ENCODE measurements around the gene TRIM72.
"Not testable (repeated sequence)": the region's sequence is repeated elsewhere in the genome, so short reads cannot be mapped to it uniquely, and the experiment has no call there.

TRIM72 gene

GRCh38 chr16:31215287-31216162 is 1.6 kb downstream of the TRIM72 start:
- no peak for DNase-seq (ENCODE audit: low spot score)

- DNase-seq (ENCODE audit: low spot score) = no peak
Measured at GRCh38 chr16:31216422-31217135, 2.7 kb downstream of the TRIM72 start, which contains the start of gene PYDC1. TSS of gene PYDC1 (minus strand) at chr16:31217135. CDS start at chr16:31217028, 107 bp downstream.

DNA sequence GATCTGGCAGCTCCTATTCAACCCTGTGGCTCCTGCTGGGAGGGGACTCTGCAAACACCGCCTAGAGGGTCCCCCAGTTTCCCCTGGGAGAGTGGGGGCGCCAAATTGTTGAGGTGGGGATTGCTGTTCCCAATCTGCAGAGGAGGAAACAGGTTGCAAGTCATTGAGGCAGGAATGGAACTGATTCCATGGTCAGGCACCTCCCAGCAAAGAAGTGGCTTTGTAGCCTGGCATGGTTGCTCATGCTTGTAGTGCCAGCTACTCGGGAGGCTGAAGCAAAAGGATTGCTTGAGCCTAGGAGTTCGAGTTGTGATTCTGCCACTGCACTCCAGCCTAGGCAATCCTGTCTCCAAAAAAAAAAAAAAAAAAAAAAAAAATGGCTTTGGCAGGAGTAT is 3.2 kb downstream of the TRIM72 start:
- DNase-seq (ENCODE audit: low spot score) = no peak

- no peak for DNase-seq (ENCODE audit: low spot score)
Measured at GRCh38 chr16:31219154-31219741, 5.3 kb downstream of the TRIM72 start.

DNA sequence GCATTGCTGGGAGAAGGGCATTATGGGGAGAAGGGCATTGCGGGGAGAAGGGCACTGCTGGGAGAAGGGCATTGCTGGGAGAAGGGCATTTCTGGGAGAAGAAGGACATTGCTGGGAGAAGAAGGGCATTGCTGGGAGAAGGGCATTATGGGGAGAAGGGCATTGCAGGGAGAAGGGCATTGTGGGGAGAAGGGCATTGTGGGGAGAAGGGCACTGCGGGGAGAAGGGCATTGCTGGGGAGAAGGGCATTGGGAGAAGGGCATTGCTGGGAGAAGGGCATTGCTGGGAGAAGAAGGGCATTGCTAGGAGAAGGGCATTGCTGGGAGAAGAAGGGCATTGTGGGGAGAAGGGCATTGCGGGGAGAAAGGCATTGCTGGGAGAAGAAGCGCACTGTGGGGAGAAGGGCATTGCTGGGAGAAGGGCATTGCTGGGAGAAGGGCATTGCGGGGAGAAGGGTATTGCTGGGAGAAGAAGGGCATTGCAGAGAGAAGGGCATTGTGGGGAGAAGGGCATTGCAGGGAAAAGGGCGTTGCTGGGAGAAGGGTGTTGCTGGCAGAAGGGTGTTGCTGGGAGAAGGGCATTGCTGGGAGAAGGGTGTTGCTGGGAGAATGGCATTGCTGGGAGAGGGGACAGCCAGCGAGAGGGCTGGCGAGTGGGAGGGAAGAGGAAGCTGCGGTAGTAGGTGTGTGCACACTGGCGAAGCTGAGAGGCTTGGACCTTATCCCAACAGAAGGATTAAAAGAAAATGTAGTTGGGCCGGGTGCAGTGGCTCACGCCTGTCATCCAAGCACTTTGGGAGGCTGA is 7.6 kb downstream of the TRIM72 start:
- no peak for DNase-seq (ENCODE audit: low spot score)

GRCh38 chr16:31223044-31223443 is 9.1 kb downstream of the TRIM72 start:
- DNase-seq (ENCODE audit: low spot score) = no peak

GRCh38 chr16:31224092-31224955 is 10.4 kb downstream of the TRIM72 start:
- no peak for DNase-seq (ENCODE audit: low spot score)

DNA sequence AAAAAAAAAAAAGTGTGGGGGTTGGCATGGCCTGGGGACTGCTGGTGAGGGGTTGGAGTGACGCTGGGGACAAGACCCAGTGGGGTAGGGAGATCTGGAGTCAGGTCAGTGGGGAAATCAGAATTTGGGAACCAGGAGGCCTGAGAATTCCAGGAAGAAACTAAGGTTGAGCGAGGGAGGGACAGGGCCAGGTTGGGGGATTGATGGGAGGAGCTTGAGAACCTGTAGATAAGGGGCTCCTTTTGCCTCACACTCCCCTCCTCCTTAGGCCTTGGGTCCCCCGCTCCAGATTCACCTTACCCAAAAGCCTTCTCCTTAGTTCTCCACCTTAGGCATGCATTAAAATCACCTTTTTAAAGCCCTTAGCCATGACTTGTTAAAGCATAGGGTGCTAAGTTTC is 11.3 kb downstream of the TRIM72 start:
- no peak for DNase-seq (ENCODE audit: low spot score)

GRCh38 chr16:31228206-31228605 is 14.3 kb downstream of the TRIM72 start:
- no peak for DNase-seq (ENCODE audit: low spot score)

DNA sequence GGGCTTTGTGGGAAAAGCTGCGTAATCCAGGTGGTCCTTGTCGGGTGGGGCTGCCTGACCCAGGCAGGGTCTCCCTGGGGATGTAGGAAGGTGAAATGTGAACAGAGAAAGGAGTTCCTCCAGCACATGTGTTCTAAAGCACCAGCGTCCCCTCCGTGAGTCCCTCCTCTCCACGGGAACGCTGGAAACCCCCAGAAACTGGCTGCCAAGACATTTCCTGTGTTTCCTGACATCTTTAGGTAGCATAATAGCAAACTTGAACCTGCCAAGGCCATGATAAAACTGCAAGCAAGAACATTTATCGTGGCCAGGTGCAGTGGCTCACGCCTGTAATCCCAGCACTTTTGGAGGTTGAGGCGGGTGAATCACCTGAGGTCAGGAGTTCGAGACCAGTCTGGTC is 15.6 kb downstream of the TRIM72 start:
- DNase-seq (ENCODE audit: low spot score) = no peak

DNA sequence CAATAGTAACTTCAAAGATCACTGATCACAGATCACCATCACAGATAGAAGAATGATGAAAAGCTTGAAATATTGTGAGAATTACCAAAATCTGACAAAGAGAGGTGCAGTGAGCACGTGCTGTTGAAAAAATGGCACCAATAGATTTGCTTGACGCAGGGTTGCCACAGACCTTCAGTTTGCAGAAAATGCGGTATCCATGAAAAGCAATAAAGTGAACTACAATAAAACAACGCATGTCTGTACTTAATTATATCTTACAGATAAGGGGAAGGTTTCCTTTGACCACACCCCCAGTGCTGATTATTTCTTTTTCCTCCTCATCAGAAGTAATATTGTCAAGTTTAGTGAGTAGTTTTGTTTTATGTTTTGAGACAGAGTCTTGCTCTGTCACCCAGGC is 24.1 kb downstream of the TRIM72 start:
- DNase-seq (ENCODE audit: low spot score) = no peak

DNA sequence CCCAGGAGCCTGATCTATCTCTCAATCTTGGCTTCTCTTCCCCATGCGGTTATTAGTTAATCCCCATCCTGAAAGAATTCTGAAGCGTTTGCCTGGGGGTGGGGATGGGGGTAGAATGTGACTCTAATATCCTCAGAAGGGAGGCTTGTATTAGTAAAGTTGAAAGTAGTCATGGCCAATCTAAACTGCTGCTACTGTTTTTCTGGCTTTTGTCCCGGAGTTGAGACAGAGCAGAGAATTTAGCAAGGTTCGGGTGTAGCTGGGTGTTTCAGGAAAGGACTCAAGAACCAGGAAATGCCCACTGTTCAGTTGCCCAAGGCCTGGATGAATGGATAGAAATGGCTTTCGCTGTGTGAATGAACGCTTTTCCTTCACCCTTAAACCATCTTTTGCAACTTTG is 28.3 kb downstream of the TRIM72 start:
- peak; percentile 9 for DNase-seq (ENCODE audit: low spot score)

GRCh38 chr16:31243734-31244670 is 30.1 kb downstream of the TRIM72 start:
- DNase-seq (ENCODE audit: low spot score) = peak; percentile 54

- DNase-seq (ENCODE audit: low spot score) = not testable (repeated sequence)
Measured at GRCh38 chr16:31245598-31245997, 31.7 kb downstream of the TRIM72 start.

DNA sequence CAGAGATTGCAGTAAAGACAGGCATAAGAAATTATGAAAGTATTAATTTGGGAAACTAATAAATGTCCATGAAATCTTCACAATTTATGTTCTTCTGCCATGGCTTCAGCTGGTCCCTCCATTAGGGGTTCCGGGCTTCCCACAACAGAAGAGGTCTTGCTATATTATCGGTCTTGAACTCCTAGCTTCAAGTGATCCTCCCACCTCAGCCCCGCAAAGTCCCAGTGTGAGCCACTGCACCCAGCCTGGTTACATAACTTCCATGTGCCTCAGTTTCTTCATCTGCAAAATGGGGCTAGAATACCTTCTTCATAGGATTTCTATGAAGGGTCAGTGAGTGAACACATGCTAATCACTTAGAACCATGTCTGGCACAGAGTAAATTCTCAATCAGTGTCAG is 32.4 kb downstream of the TRIM72 start:
- DNase-seq (ENCODE audit: low spot score) = no peak

- no peak for DNase-seq (ENCODE audit: low spot score)
Measured at GRCh38 chr16:31248344-31248743, 34.4 kb downstream of the TRIM72 start.

DNA sequence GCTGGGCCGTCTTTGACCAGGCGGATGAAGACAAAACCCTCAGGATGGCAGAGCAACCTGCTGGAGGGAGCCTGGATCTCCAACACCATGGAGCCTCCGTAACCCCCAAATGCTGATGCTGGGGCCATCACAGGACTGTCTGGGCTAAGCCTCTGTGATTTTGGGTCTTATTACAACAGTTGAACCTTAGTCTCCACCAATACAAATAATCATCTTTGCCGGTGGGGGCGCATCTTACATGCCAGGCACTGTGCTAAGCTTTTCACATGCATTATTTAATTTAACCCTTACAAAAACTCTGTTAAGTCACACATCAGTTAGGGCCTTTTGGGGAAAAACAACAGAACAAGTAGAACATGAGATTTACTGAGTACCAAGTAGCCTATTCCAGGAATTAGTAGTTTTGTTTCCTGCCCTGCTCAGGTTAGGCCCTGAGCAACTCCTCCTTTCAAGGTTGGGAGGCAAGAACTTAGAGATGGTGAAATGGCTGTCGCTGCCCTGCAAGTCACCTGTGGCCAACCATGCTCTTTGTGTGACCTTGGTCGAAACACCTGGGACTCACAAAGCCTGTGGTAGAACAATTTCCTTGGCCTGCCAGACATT is 37.0 kb downstream of the TRIM72 start:
- DNase-seq (ENCODE audit: low spot score) = no peak

DNA sequence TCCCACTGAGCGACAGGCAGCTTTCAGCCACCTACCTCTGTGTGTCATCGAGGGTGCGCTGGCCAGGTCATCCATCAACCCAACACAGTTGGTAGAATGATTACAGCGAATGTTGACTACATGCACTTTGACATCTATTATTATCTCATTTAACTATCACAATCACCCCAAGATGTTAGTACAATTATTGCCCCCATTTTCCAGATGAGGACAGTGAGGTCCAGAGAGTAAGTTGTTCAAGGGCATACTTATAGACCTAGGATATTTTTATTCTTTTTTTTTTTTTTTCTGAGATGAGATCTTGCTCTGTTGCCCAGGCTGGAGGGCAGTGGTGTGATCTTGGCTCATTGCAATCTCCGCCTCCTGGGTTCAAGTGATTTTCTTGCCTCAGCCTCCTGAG is 37.5 kb downstream of the TRIM72 start:
- no peak for DNase-seq (ENCODE audit: low spot score)

GRCh38 chr16:31253642-31254045 is 39.7 kb downstream of the TRIM72 start:
- peak; percentile 45 for DNase-seq (ENCODE audit: low spot score)

Data from Ammon's horn (tissue), 1 donor.